Measurements from ENCODE around the gene SHH.

The SHH gene

DNA sequence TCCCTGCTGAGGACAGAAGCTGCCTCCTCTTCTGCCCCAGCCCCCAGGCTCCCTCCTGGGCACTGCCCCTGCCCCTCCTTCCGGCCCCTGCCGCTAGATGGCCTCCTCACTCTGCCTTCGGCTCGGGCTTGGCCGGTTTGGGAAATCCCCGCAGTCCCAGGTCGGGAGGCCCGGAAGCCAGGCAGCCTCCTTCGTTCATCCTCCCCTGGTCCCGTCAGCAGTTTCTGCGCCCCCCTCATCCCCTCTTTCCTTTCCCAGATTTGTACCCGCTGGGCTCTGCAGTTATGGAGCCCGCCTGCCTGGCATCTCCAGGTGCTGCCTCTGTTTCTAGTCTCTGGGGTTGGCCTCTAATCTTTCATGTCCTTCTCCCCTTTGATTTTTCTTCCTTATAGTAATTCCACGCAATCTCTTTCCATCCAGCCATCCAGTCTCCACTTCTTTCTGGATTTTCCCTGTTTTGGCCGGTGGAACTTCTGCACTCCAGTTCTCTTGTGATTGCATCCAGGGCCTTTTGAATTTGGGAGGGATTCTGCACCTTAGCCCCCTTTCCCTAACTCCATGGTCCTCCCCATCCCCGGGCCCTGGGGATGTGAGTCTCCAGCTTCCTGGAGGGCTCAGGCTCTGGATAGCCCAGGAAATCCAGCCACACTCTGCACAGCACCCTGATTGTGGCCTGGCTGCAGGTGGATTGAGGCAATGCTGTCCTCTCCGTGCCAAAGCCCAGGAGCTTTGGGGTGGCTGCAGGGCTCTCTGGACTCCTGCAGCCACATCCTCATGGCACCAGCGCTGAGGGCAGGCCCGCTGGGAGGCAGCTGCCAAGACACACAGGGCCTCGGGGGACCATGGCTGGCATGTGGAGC lies 3.3 kb upstream of the SHH start:
- Histone ChIP-seq H3K4me3 (ENCODE audit: low read depth, low read length) (no peak overlapping the region), H4K91ac (ENCODE audit: low read depth, low read length) (no peak overlapping the region), H3K27ac (ENCODE audit: low read depth, low read length) (no peak overlapping the region), H2BK120ac (ENCODE audit: insufficient read depth, low read length, poor library complexity) (no peak overlapping the region), H2BK5ac (ENCODE audit: low read depth, low read length, poor library complexity) (no peak overlapping the region), H4K12ac (ENCODE audit: low read depth, low read length) (no peak overlapping the region), H3K4ac (ENCODE audit: low read depth, low read length) (no peak overlapping the region), H3K79me2 (ENCODE audit: control insufficient read depth, insufficient read depth, low read length, poor library complexity) (no peaks in the 10 kb centered on the region), H3K79me1 (ENCODE audit: low read length) (no peaks in the 10 kb centered on the region), H3K9ac (ENCODE audit: low read length) (no peak overlapping the region), H3K4me1 (ENCODE audit: control insufficient read depth in 1 of 2, insufficient read depth in 2 of 2, low read length in 2 of 2) (peaks cover 0 to 3% of the 10 kb centered on the region in 2 experiments), H3K27me3 (ENCODE audit: insufficient read depth, low read length) (peaks cover 38% of the 10 kb centered on the region), H3K18ac (ENCODE audit: low read length) (no peak overlapping the region), H4K8ac (ENCODE audit: low read depth, low read length) (no peak overlapping the region), H2BK12ac (ENCODE audit: low read length) (no peak overlapping the region), H3K36me3 (ENCODE audit: control insufficient read depth in 1 of 2, insufficient read depth in 2 of 2, low read length in 2 of 2) (no peaks in the 10 kb centered on the region), H2AFZ (ENCODE audit: insufficient read depth, low read length, poor library complexity) (no peak overlapping the region), H3K14ac (ENCODE audit: low read length) (no peak overlapping the region), H3K4me2 (ENCODE audit: low read length) (no peak overlapping the region), H3K9me3 (ENCODE audit: insufficient read depth, low read depth, low read length) (peaks cover 9% of the 10 kb centered on the region), H3K23ac (ENCODE audit: low read length) (no peak overlapping the region), H2AK5ac (ENCODE audit: low read length) (no peak overlapping the region)
- no CpG with 5 or more reads among the region's 20 CpGs for WGBS (ENCODE audit: extremely low coverage, insufficient coverage, insufficient read length)
- DNase-seq, result peak; percentile 57 to 82

GRCh38 chr7:155814316-155815276 lies 2.3 kb upstream of the SHH start:
- Histone ChIP-seq H3K27me3 (ENCODE audit: insufficient read depth, low read length) (peaks cover 48% of the 10 kb centered on the region), H3K18ac (ENCODE audit: low read length) (no peak overlapping the region), H2BK12ac (ENCODE audit: low read length) (no peak overlapping the region), H3K36me3 (ENCODE audit: control insufficient read depth in 1 of 2, insufficient read depth in 2 of 2, low read length in 2 of 2) (no peaks in the 10 kb centered on the region), H4K91ac (ENCODE audit: low read depth, low read length) (no peak overlapping the region), H3K79me1 (ENCODE audit: low read length) (no peaks in the 10 kb centered on the region), H3K4me1 (ENCODE audit: control insufficient read depth in 1 of 2, insufficient read depth in 2 of 2, low read length in 2 of 2) (peaks cover 0 to 3% of the 10 kb centered on the region in 2 experiments), H2BK5ac (ENCODE audit: low read depth, low read length, poor library complexity) (no peak overlapping the region), H3K79me2 (ENCODE audit: control insufficient read depth, insufficient read depth, low read length, poor library complexity) (no peaks in the 10 kb centered on the region), H2BK120ac (ENCODE audit: insufficient read depth, low read length, poor library complexity) (no peak overlapping the region), H3K4me2 (ENCODE audit: low read length) (no peak overlapping the region), H3K9me3 (ENCODE audit: insufficient read depth, low read depth, low read length) (peaks cover 9% of the 10 kb centered on the region), H4K12ac (ENCODE audit: low read depth, low read length) (no peak overlapping the region), H4K8ac (ENCODE audit: low read depth, low read length) (no peak overlapping the region), H3K4ac (ENCODE audit: low read depth, low read length) (no peak overlapping the region), H2AK5ac (ENCODE audit: low read length) (no peak overlapping the region), H2AFZ (ENCODE audit: insufficient read depth, low read length, poor library complexity) (no peak overlapping the region), H3K23ac (ENCODE audit: low read length) (no peak overlapping the region), H3K9ac (ENCODE audit: low read length) (no peak overlapping the region), H3K4me3 (ENCODE audit: low read depth, low read length) (no peak overlapping the region), H3K14ac (ENCODE audit: low read length) (no peak overlapping the region), H3K27ac (ENCODE audit: low read depth, low read length) (no peak overlapping the region)
- no CpG with 5 or more reads among the region's 22 CpGs for WGBS (ENCODE audit: extremely low coverage, insufficient coverage, insufficient read length)
- no peak for DNase-seq

GRCh38 chr7:155813546-155814315 lies 1.5 kb upstream of the SHH start:
- Histone ChIP-seq H3K18ac (ENCODE audit: low read length) (no peak overlapping the region), H3K9me3 (ENCODE audit: insufficient read depth, low read depth, low read length) (peaks cover 9% of the 10 kb centered on the region), H3K79me1 (ENCODE audit: low read length) (no peaks in the 10 kb centered on the region), H4K8ac (ENCODE audit: low read depth, low read length) (no peak overlapping the region), H4K12ac (ENCODE audit: low read depth, low read length) (no peak overlapping the region), H3K14ac (ENCODE audit: low read length) (no peak overlapping the region), H3K4me1 (ENCODE audit: control insufficient read depth in 1 of 2, insufficient read depth in 2 of 2, low read length in 2 of 2) (peaks cover 4 to 5% of the 10 kb centered on the region in 2 experiments), H3K9ac (ENCODE audit: low read length) (no peak overlapping the region), H3K4me3 (ENCODE audit: low read depth, low read length) (no peak overlapping the region), H4K91ac (ENCODE audit: low read depth, low read length) (no peak overlapping the region), H3K27ac (ENCODE audit: low read depth, low read length) (no peak overlapping the region), H3K4me2 (ENCODE audit: low read length) (no peak overlapping the region), H3K4ac (ENCODE audit: low read depth, low read length) (no peak overlapping the region), H3K23ac (ENCODE audit: low read length) (no peak overlapping the region), H3K36me3 (ENCODE audit: control insufficient read depth in 1 of 2, insufficient read depth in 2 of 2, low read length in 2 of 2) (no peaks in the 10 kb centered on the region), H2AFZ (ENCODE audit: insufficient read depth, low read length, poor library complexity) (no peak overlapping the region), H2BK5ac (ENCODE audit: low read depth, low read length, poor library complexity) (no peak overlapping the region), H2BK12ac (ENCODE audit: low read length) (no peak overlapping the region), H3K27me3 (ENCODE audit: insufficient read depth, low read length) (peaks cover 56% of the 10 kb centered on the region), H2AK5ac (ENCODE audit: low read length) (no peak overlapping the region), H2BK120ac (ENCODE audit: insufficient read depth, low read length, poor library complexity) (no peak overlapping the region), H3K79me2 (ENCODE audit: control insufficient read depth, insufficient read depth, low read length, poor library complexity) (no peaks in the 10 kb centered on the region)
- WGBS (ENCODE audit: extremely low coverage, insufficient coverage, insufficient read length), result no CpG with 5 or more reads among the region's 19 CpGs
- DNase-seq, result no peak

DNA sequence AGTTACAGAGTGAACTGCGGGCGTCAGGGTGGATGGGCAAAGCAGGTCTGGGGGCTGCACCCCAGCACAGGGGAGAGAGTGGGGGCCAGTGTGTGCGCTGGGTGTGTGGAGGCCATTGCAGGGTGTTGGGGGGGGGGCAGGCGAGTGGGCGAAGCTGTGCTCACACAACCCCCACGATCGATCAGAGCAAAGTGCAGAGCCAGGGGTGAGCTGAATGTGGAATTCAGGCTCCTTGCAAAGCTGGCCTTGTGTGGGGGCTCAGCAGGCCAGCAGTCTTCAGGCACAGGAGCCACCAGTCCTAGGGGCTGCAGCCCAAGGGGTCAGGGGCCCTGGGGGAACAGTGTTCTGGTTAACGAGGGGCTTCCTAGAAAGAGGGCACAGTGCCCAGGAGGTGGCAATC lies 862 bp upstream of the SHH start:
- no peak overlapping the region for H4K91ac ChIP-seq (ENCODE audit: low read depth, low read length)
- no peaks in the 10 kb centered on the region for H3K79me1 ChIP-seq (ENCODE audit: low read length)

More for the DNA sequence above, 862 bp upstream of the SHH start:
- WGBS (ENCODE audit: extremely low coverage, insufficient coverage, insufficient read length), result no CpG with 5 or more reads among the region's 8 CpGs
- Histone ChIP-seq H3K4me3 (ENCODE audit: low read depth, low read length) (no peak overlapping the region), H3K4me2 (ENCODE audit: low read length) (no peak overlapping the region), H3K18ac (ENCODE audit: low read length) (no peak overlapping the region), H3K9me3 (ENCODE audit: insufficient read depth, low read depth, low read length) (peaks cover 9% of the 10 kb centered on the region), H2BK12ac (ENCODE audit: low read length) (no peak overlapping the region), H3K23ac (ENCODE audit: low read length) (no peak overlapping the region), H4K12ac (ENCODE audit: low read depth, low read length) (no peak overlapping the region), H3K9ac (ENCODE audit: low read length) (no peak overlapping the region), H3K4me1 (ENCODE audit: control insufficient read depth in 1 of 2, insufficient read depth in 2 of 2, low read length in 2 of 2) (peaks cover 5 to 10% of the 10 kb centered on the region in 2 experiments), H3K36me3 (ENCODE audit: control insufficient read depth in 1 of 2, insufficient read depth in 2 of 2, low read length in 2 of 2) (no peaks in the 10 kb centered on the region), H4K8ac (ENCODE audit: low read depth, low read length) (no peak overlapping the region), H2BK120ac (ENCODE audit: insufficient read depth, low read length, poor library complexity) (no peak overlapping the region), H3K14ac (ENCODE audit: low read length) (no peak overlapping the region), H3K27ac (ENCODE audit: low read depth, low read length) (no peak overlapping the region), H2BK5ac (ENCODE audit: low read depth, low read length, poor library complexity) (no peak overlapping the region), H3K4ac (ENCODE audit: low read depth, low read length) (no peak overlapping the region), H3K79me2 (ENCODE audit: control insufficient read depth, insufficient read depth, low read length, poor library complexity) (no peaks in the 10 kb centered on the region), H2AFZ (ENCODE audit: insufficient read depth, low read length, poor library complexity) (no peak overlapping the region), H3K27me3 (ENCODE audit: insufficient read depth, low read length) (peaks cover 61% of the 10 kb centered on the region), H2AK5ac (ENCODE audit: low read length) (no peak overlapping the region)
- DNase-seq, result no peak

Measured in trophoblast cell (in vitro differentiated cells and primary cell).